AG10803 (cell line): ENCODE results near the gene STRADB.

Experiments
- DNase-seq: peaks from one replicate; pipeline ENCODE4 v3.0.0; 2010; ENCODE audit warnings: low read depth
- H3K4me3 ChIP-seq: 2 replicates; pipeline ENCODE4 v1.5.1; 2011; ENCODE audit warnings: mild to moderate bottlenecking, low read length, control low read depth
- CTCF ChIP-seq: conservative IDR thresholded peaks from 2 replicates; pipeline ENCODE4 v1.5.1; 2011; ENCODE audit warnings: mild to moderate bottlenecking, low read length, control low read depth, inconsistent platforms

Gene STRADB

GRCh38 chr2:201452922-201453643 is 1.5 kb downstream of the STRADB start:
- no peak overlapping the region for H3K4me3 ChIP-seq
- no peak for DNase-seq
- no peak for TF ChIP-seq CTCF

DNA sequence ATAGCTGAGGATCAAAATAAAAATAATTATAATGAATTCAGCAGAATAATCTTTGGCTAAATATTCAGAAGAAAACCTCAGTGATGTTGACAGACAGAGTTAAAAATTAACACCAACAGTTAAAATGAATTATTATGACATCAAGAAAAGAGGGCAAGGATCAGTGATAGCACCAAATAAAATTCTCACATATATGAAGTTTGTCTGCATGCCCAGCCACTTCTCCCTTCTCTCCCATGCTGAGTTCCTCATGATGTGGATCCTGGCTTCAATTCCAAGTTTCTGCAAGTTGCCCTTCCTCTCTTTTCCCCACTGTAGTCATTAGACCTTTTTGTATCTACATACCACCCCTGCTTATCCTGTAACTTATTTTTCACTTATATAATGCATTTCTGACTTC is 6.8 kb downstream of the STRADB start:
- no peak for DNase-seq
- TF ChIP-seq CTCF: no peak
- no peak overlapping the region for H3K4me3 ChIP-seq

DNA sequence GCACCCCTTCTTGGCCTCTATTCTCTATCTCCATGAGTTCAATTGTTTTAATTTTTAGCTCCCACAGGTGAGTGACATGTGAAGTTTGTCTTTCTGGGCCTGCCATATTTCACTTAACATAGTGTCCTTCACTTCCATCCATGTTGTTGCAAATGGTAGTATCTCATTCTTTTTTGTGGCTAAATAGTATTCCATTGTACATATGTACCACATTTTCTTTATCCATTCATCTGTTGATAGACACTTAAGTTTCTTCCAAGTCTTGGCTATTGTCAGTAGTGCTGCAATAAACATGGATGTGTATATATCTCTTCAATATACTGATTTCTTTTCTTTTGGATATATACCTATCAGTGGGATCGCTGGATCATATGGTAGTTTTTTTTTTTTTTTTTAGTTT is 9.0 kb downstream of the STRADB start:
- TF ChIP-seq CTCF: no peak
- DNase-seq: no peak
- H3K4me3 ChIP-seq: no peak overlapping the region

GRCh38 chr2:201464547-201464946 is 13.0 kb downstream of the STRADB start:
- no peak overlapping the region for H3K4me3 ChIP-seq
- no peak for DNase-seq
- no peak for TF ChIP-seq CTCF

- TF ChIP-seq CTCF: no peak
- no peak overlapping the region for H3K4me3 ChIP-seq
- DNase-seq: no peak
These were observed 14.0 kb downstream of the STRADB start for GRCh38 chr2:201465524-201465971.

GRCh38 chr2:201466050-201466675 is 14.6 kb downstream of the STRADB start:
- DNase-seq: peak; percentile 66
- no peak overlapping the region for H3K4me3 ChIP-seq
- TF ChIP-seq CTCF: no peak

GRCh38 chr2:201467666-201468065 is 16.1 kb downstream of the STRADB start:
- H3K4me3 ChIP-seq: no peak overlapping the region
- DNase-seq: no peak
- no peak for TF ChIP-seq CTCF
